Activated CD8-positive, alpha-beta T cell treated with anti-CD3 and anti-CD28 coated beads, Interleukin-2, amount 10 ng/mL, durations not matched to agents 7 days and 5 days (primary cell): ENCODE data around the gene SHPK. TPM values are rescaled to one million over a fixed set of nuclear protein-coding genes. Genes with fewer than 3 reads are reported as not detected.

Experiments used
- ATAC-seq: fragments of 150-1000 bp; cut with Tn5 transposase; one replicate; pipeline ENCODE4 v1.10.0; 2021; ENCODE audit warnings: moderate library complexity
- CTCF ChIA-PET: fragments of 350-600 bp; sonication (Branson Sonifier 250); formaldehyde crosslinking; loops from one replicate; lab custom pipeline; 2021; ENCODE audit warnings: antibody characterized with exemption; lab: Charles Lee
- POLR2A ChIA-PET: fragments of 350-600 bp; sonication (Branson Sonifier 250); formaldehyde crosslinking; loops from one replicate; lab custom pipeline; 2021; ENCODE audit warnings: antibody characterized with exemption; lab: Charles Lee
- DNase-seq: peaks from one replicate; pipeline ENCODE4 v3.0.0-alpha.2; 2020
- H3K27ac Mint-ChIP-seq: one replicate; pipeline ENCODE4 v1.8.0; 2021; ENCODE audit warnings: mild to moderate bottlenecking, mixed read lengths
- H3K27me3 Mint-ChIP-seq: one replicate; pipeline ENCODE4 v1.8.0; 2021; ENCODE audit warnings: low read depth, mixed read lengths
- H3K36me3 Mint-ChIP-seq: one replicate; pipeline ENCODE4 v1.8.0; 2021; ENCODE audit warnings: low read depth, mixed read lengths
- H3K4me1 Mint-ChIP-seq: one replicate; pipeline ENCODE4 v1.8.0; 2021; ENCODE audit warnings: low read depth, mixed read lengths
- H3K4me3 Mint-ChIP-seq: one replicate; pipeline ENCODE4 v1.8.0; 2021; ENCODE audit warnings: mild to moderate bottlenecking, mixed read lengths
- H3K9me3 Mint-ChIP-seq: one replicate; pipeline ENCODE4 v1.8.0; 2022; ENCODE audit warnings: mixed read lengths; ENCODE audit not compliant: insufficient read depth
- total RNA-seq, 2 experiments: library from RNA; stranded (reverse); gene quantifications; one replicate each; pipeline ENCODE4 v1.2.3, GENCODE V29; 2021

The SHPK gene
- total RNA-seq, 2 experiments from 2014 or later: 12.0 to 12.5 TPM

GRCh38 chr17:3672571-3672970 is 36.5 kb upstream of the SHPK start:
- H3K36me3 Mint-ChIP-seq: peaks cover 13% of the 10 kb centered on the region
- no peaks in the 10 kb centered on the region for H3K27me3 Mint-ChIP-seq
- DNase-seq (no peak), ATAC-seq (no peak)
- H3K27ac Mint-ChIP-seq: no peak overlapping the region
- no peak overlapping the region for H3K4me3 Mint-ChIP-seq
- ChIA-PET CTCF (no interaction called here), POLR2A (no interaction called here)
- H3K9me3 Mint-ChIP-seq: no peaks in the 10 kb centered on the region
- peaks cover 20% of the 10 kb centered on the region for H3K4me1 Mint-ChIP-seq

DNA sequence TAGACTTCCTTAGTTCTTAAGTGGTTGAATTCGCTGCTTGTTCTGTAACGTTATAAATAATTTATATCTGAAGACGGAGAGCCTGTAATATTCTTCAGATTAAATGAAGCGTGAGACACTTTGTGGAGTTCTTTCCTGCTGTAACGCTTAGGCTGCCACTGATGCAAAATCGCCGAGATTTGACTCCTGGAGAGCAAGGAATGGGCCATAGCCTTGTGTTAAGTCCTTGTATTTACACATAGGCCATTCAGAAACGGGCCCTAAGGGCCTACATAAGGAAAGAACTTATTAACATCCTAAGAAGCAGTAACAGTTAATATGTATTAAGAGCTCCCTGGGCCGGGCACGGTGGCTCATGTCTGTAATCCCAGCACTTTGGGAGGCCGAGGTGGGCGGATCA is 33.5 kb upstream of the SHPK start:
- Mint-ChIP-seq H3K27me3 (no peaks in the 10 kb centered on the region), H3K9me3 (no peaks in the 10 kb centered on the region), H3K4me3 (peak overlapping the region; percentile 91), H3K36me3 (peaks cover 13% of the 10 kb centered on the region), H3K27ac (peak overlapping the region; percentile 84), H3K4me1 (peaks cover 23% of the 10 kb centered on the region)
- ATAC-seq (no peak), DNase-seq (no peak)
- ChIA-PET CTCF (interaction anchor here (1.2 kb wide), 1 partner anchor 620 kb away, joined by 3 read pairs; no protein-coding TSS in a partner anchor), POLR2A (interaction anchor here (1.9 kb wide), 1 partner anchor 9 kb away, joined by 11 read pairs; no protein-coding TSS in a partner anchor)

DNA sequence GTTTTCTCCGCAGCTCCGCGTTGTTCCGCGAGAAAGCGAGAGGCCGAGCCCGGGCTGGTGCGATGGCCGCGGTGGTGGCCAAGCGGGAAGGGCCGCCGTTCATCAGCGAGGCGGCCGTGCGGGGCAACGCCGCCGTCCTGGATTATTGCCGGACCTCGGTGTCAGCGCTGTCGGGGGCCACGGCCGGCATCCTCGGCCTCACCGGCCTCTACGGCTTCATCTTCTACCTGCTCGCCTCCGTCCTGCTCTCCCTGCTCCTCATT is 33.0 kb upstream of the SHPK start:
- H3K4me1 Mint-ChIP-seq: peaks cover 23% of the 10 kb centered on the region
- no peaks in the 10 kb centered on the region for H3K27me3 Mint-ChIP-seq
- peak overlapping the region; percentile 84 for H3K27ac Mint-ChIP-seq
- H3K4me3 Mint-ChIP-seq: peak overlapping the region; percentile 91
- H3K36me3 Mint-ChIP-seq: peaks cover 13% of the 10 kb centered on the region
- POLR2A ChIA-PET: interaction anchor here (0.6 to 1.9 kb wide), 3 partner anchors 10 to 71 kb away, joined by 5 to 11 read pairs (median 5); no protein-coding TSS in a partner anchor
- ATAC-seq (no peak), DNase-seq (no peak)
- H3K9me3 Mint-ChIP-seq: no peaks in the 10 kb centered on the region
- CTCF ChIA-PET: no interaction called here

GRCh38 chr17:3668279-3669084 is 32.4 kb upstream of the SHPK start, which contains the start of the genes EMC6 and TAX1BP3:
EMC6 (plus strand) TSS chr17:3668812; CDS start chr17:3669147, 335 bp downstream.
TAX1BP3 (minus strand) TSS chr17:3668578; CDS start chr17:3668526, 52 bp downstream.
- CTCF ChIA-PET: no interaction called here
- H3K36me3 Mint-ChIP-seq: peaks cover 13% of the 10 kb centered on the region
- peak within 1 kb of the TSS; percentile 84 for H3K27ac Mint-ChIP-seq
- H3K27me3 Mint-ChIP-seq: no peaks in the 10 kb centered on the region
- POLR2A ChIA-PET: interaction anchor here (0.6 to 1.9 kb wide), 4 partner anchors 10 to 72 kb away, joined by 3 to 11 read pairs (median 5); partner anchors contain the start of gene HASPIN
- peak within 1 kb of the TSS; percentile 91 for H3K4me3 Mint-ChIP-seq
- H3K9me3 Mint-ChIP-seq: no peaks in the 10 kb centered on the region
- ATAC-seq: peak; percentile 97
- peaks cover 23% of the 10 kb centered on the region for H3K4me1 Mint-ChIP-seq
- peak; percentile 99 for DNase-seq

DNA sequence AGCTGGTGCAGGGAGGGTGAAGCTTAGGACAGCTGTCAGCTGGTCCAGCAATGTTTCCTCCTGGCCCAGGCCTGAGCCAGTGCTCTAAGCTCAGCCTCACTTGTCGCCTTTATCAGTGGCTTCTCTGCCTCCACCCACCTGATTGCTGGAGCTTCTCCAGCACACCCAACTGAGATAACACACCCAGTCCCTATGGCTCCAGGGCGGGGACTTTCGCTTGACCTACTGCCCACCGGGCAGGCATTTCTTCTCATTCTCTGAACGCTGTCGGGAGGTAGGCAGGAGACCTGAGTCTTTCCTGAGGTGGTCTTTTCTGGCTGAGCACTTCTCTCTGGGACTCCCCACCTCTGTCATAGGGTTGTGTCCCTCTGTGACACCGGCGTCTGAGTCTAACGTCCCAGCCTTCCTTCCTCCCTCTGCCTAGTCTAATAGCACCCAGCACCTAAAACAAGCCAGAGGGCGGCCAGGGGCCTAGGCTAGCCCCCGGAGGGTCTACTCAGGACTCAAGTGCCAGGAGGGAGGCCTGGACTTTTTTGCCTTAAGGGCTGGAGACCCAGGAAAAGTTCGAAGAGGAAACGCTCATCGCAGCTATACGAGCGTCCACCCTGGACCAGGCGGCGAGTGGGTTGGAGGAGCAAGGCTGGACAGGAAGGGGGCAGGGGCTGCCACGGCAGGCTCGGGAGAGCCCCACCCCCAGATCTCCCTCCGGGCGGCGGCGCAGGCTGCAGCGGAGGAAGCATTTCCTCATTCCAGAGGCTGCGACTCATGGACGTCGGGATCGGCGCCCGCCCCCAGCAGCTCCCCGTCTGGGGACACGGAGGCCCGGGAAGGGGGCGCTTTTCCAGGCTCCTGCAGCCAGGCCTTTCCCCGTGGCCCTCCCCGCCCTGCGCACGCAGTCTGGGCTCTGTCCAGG is 31.6 kb upstream of the SHPK start:
- H3K27me3 Mint-ChIP-seq: no peaks in the 10 kb centered on the region
- peak; percentile 11 for ATAC-seq

DNA sequence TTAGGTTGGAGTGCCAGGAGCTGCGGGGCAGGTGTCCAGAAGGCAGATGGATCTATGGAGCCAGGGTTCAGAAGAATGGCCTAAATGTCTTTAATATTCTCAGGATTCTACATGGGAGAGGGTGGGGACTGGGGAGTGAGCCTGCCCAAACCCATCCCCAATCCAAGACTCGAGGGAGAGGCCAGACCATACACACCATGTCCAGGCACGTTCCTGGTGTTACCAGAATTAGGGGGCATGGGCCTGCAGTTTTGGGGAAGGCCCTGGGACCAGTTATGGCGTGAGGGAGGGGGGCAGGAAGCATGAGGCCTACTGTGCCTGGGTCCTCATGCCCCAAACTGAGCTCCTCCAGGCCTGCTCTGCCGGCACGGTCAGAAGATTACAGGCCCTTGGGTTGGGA is 30.5 kb upstream of the SHPK start:
- DNase-seq (no peak), ATAC-seq (no peak)
- Mint-ChIP-seq H3K9me3 (no peaks in the 10 kb centered on the region), H3K27ac (no peak overlapping the region), H3K4me3 (no peak overlapping the region), H3K36me3 (peaks cover 13% of the 10 kb centered on the region), H3K27me3 (no peaks in the 10 kb centered on the region), H3K4me1 (peaks cover 23% of the 10 kb centered on the region)
- POLR2A ChIA-PET: no interaction called here
- CTCF ChIA-PET: interaction anchor here (1.1 kb wide), 1 partner anchor 16 kb away, joined by 4 read pairs; no protein-coding TSS in a partner anchor

More for the DNA sequence above, 31.6 kb upstream of the SHPK start:
- peak; percentile 30 for DNase-seq
- no peak overlapping the region for H3K27ac Mint-ChIP-seq
- peaks cover 13% of the 10 kb centered on the region for H3K36me3 Mint-ChIP-seq
- CTCF ChIA-PET: no interaction called here
- H3K9me3 Mint-ChIP-seq: no peaks in the 10 kb centered on the region
- H3K4me3 Mint-ChIP-seq: peak overlapping the region; percentile 91
- POLR2A ChIA-PET: interaction anchor here (0.6 to 0.7 kb wide), 2 partner anchors 23 to 56 kb away, joined by 3 read pairs; partner anchors contain the start of gene HASPIN
- peaks cover 23% of the 10 kb centered on the region for H3K4me1 Mint-ChIP-seq

- no peaks in the 10 kb centered on the region for H3K27me3 Mint-ChIP-seq
Measured at GRCh38 chr17:3665834-3666233, 29.8 kb upstream of the SHPK start.

GRCh38 chr17:3663102-3664011 is 27.3 kb upstream of the SHPK start:
- ATAC-seq (no peak), DNase-seq (no peak)
- no peaks in the 10 kb centered on the region for H3K27me3 Mint-ChIP-seq
- no peak overlapping the region for H3K4me3 Mint-ChIP-seq
- H3K4me1 Mint-ChIP-seq: peaks cover 6% of the 10 kb centered on the region
- POLR2A ChIA-PET: no interaction called here
- no peaks in the 10 kb centered on the region for H3K9me3 Mint-ChIP-seq
- H3K27ac Mint-ChIP-seq: no peak overlapping the region
- H3K36me3 Mint-ChIP-seq: no peaks in the 10 kb centered on the region
- CTCF ChIA-PET: interaction anchor here (1.3 kb wide), 1 partner anchor 16 kb away, joined by 3 read pairs; no protein-coding TSS in a partner anchor

More at GRCh38 chr17:3665834-3666233, 29.8 kb upstream of the SHPK start:
- no peak overlapping the region for H3K4me3 Mint-ChIP-seq
- no peak overlapping the region for H3K27ac Mint-ChIP-seq
- no peak for ATAC-seq
- no peaks in the 10 kb centered on the region for H3K9me3 Mint-ChIP-seq
- no peak for DNase-seq
- peaks cover 13% of the 10 kb centered on the region for H3K36me3 Mint-ChIP-seq
- ChIA-PET CTCF (interaction anchor here (1.1 kb wide), 1 partner anchor 17 kb away, joined by 4 read pairs; no protein-coding TSS in a partner anchor), POLR2A (no interaction called here)
- peaks cover 23% of the 10 kb centered on the region for H3K4me1 Mint-ChIP-seq

DNA sequence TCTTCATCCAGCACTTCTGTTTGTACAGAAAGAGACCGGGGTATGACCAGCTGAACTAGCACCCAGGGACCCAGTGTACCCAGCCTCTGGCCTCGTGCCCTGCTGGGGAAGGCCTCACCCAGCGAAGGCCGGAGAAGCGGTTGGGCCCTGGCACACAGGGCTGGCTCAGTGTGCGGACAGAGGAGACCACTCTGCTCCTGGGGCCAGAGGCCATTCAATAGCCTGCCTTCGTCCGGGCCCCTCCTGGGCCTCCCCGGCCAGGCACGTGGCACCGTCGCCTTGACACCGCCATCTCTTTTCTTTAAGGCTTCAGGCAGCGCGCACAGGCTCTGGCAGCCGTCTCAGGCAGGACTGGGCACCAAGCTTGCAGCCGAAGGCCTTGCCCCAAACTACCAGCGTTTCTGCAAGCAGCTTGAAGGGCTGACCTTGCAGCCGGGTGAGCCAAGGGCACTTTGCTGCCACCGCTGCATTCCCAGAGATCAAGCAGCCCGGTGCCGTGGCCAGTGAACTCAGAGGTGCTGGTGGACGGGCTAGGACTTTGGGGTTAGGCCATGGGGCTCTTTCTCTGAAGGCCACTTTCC is 24.4 kb upstream of the SHPK start:
- H3K9me3 Mint-ChIP-seq: no peaks in the 10 kb centered on the region
- H3K4me1 Mint-ChIP-seq: no peaks in the 10 kb centered on the region

DNA sequence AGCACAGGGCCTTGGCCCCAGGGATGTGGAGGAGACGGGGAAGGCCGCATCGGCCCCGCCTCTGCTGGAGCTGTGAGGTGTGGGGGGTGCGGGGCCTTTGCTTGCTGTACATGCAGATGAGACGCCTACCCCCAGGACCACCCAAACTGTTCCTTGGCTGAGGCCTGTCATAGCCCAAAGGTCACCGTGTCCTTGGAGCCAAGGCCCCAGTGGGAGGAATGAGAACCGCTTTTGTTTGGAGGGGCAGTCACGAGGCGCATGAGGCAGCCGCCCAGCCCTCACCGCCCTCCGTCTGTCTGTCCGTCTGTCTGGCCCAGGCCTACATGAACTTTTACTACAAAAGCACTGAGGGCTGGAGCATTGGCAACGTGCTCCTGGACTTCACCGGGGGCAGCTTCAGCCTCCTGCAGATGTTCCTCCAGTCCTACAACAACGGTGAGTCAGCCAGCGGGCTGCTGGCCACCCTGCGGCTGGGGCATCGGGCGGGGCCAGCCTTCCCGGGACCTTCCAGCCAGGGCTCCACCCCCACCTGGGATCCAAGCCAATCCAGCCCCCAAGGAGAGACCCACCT is 23.6 kb upstream of the SHPK start:
- no peak overlapping the region for H3K4me3 Mint-ChIP-seq
- no peaks in the 10 kb centered on the region for H3K27me3 Mint-ChIP-seq
- POLR2A ChIA-PET: interaction anchor here (1.6 kb wide), 1 partner anchor 10 kb away, joined by 4 read pairs; no protein-coding TSS in a partner anchor
- ATAC-seq (no peak), DNase-seq (no peak)
- no peaks in the 10 kb centered on the region for H3K9me3 Mint-ChIP-seq
- CTCF ChIA-PET: interaction anchor here (1.8 kb wide), 1 partner anchor 11 kb away, joined by 6 read pairs; no protein-coding TSS in a partner anchor
- no peak overlapping the region for H3K27ac Mint-ChIP-seq
- H3K4me1 Mint-ChIP-seq: no peaks in the 10 kb centered on the region
- no peaks in the 10 kb centered on the region for H3K36me3 Mint-ChIP-seq

More for the DNA sequence above, 24.4 kb upstream of the SHPK start:
- ATAC-seq (no peak), DNase-seq (no peak)
- ChIA-PET POLR2A (interaction anchor here (1.6 kb wide), 1 partner anchor 10 kb away, joined by 4 read pairs; no protein-coding TSS in a partner anchor), CTCF (interaction anchor here (1.8 kb wide), 1 partner anchor 12 kb away, joined by 6 read pairs; no protein-coding TSS in a partner anchor)
- Mint-ChIP-seq H3K4me3 (no peak overlapping the region), H3K27ac (no peak overlapping the region), H3K36me3 (no peaks in the 10 kb centered on the region), H3K27me3 (no peaks in the 10 kb centered on the region)
